NB4 (cell line): ENCODE measurements around the gene MACROD2.

Source experiments
- DNase-seq: peaks from one replicate; pipeline ENCODE4 v3.0.0; 2010; ENCODE audit warnings: low read depth
- H3K4me3 ChIP-seq: one replicate; pipeline ENCODE4 v1.5.1; 2011; ENCODE audit warnings: mild to moderate bottlenecking, low read depth, low read length, moderate library complexity
- MYC ChIP-seq: IDR thresholded peaks from 2 replicates; pipeline ENCODE4 v1.6.1; 2011; ENCODE audit warnings: low read depth, low read length
- POLR2A ChIP-seq: IDR thresholded peaks from 2 replicates; pipeline ENCODE4 v1.6.1; 2011; ENCODE audit warnings: mild to moderate bottlenecking; ENCODE audit not compliant: insufficient read length; ENCODE audit errors: extremely low read depth
- TF ChIP-seq, protein P1 (sequence below): IDR thresholded peaks from one replicate; pipeline ENCODE4 v1.5.1; 2012; ENCODE audit warnings: low read depth, low read length
- TF ChIP-seq, protein P2 (sequence below): IDR thresholded peaks from 2 replicates; pipeline ENCODE4 v1.6.1; 2011; ENCODE audit warnings: low read depth, low read length

MACROD2 gene

DNA sequence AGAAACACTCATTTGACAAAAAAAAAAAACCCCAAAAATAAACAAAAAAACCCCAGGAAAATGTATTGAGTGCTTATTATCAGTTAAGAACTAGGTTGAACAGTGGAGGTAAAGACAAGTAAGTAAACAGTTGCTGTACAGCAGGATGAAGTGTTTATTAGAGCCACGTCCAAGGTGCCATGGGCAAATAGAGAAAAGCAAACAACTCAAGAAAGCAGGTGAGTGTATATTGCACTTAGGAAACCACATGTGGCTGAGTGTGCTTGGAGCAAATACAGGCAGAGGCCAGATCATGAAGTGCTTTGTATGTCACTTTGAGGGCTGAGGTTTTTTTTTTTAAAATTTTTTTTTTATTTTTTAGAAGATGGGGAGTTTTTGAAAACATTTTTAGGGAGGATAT is 98.3 kb downstream of the MACROD2 start:
- TF ChIP-seq, protein P1, sequence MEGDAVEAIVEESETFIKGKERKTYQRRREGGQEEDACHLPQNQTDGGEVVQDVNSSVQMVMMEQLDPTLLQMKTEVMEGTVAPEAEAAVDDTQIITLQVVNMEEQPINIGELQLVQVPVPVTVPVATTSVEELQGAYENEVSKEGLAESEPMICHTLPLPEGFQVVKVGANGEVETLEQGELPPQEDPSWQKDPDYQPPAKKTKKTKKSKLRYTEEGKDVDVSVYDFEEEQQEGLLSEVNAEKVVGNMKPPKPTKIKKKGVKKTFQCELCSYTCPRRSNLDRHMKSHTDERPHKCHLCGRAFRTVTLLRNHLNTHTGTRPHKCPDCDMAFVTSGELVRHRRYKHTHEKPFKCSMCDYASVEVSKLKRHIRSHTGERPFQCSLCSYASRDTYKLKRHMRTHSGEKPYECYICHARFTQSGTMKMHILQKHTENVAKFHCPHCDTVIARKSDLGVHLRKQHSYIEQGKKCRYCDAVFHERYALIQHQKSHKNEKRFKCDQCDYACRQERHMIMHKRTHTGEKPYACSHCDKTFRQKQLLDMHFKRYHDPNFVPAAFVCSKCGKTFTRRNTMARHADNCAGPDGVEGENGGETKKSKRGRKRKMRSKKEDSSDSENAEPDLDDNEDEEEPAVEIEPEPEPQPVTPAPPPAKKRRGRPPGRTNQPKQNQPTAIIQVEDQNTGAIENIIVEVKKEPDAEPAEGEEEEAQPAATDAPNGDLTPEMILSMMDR = no peak
- TF ChIP-seq POLR2A (no peak), MYC (no peak)
- TF ChIP-seq, protein P2, sequence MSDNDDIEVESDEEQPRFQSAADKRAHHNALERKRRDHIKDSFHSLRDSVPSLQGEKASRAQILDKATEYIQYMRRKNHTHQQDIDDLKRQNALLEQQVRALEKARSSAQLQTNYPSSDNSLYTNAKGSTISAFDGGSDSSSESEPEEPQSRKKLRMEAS = no peak
- DNase-seq = no peak
- H3K4me3 ChIP-seq = no peak overlapping the region

DNA sequence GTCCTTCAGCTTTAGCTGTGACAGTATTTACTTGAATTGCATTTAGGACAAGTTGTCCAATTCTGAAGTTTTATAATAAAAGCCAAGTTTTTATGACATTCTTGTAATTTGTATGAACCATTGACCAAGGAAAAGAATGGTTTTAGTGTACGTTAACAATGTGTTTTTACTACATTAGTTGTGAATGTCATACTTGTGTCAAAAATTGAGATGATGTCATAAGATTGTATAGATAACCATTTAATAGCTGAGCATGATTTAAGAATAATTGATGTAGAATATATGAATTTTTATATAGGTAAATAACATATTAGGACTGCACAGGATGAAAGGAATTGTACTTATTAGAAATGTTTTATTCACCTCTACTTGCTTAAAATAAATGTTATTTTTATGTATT is 102.9 kb downstream of the MACROD2 start:
- H3K4me3 ChIP-seq = no peak overlapping the region
- no peak for DNase-seq
- TF ChIP-seq, protein P2 = no peak
- no peak for TF ChIP-seq MYC
- TF ChIP-seq, protein P1 = no peak
- no peak for TF ChIP-seq POLR2A

DNA sequence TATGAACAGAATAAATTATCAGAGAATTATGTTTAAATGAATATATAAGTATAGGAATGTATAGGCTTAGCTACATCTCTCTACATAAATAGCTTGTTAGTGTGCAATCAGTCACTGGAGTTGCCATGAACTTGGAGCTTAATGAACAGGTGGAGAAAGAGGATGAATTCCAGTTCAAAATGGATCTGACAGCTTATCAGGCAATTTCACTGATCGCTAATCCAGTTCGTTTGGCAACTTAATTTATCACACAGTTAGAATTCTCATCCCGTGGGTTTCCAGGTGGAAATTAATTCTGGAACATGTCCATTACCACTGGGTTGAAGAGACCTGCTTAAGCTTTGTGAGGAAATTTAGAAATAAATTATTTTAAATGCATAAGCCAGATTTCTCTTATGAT is 118.1 kb downstream of the MACROD2 start:
- no peak overlapping the region for H3K4me3 ChIP-seq
- TF ChIP-seq POLR2A = no peak
- TF ChIP-seq, protein P2 = no peak
- no peak for DNase-seq

DNA sequence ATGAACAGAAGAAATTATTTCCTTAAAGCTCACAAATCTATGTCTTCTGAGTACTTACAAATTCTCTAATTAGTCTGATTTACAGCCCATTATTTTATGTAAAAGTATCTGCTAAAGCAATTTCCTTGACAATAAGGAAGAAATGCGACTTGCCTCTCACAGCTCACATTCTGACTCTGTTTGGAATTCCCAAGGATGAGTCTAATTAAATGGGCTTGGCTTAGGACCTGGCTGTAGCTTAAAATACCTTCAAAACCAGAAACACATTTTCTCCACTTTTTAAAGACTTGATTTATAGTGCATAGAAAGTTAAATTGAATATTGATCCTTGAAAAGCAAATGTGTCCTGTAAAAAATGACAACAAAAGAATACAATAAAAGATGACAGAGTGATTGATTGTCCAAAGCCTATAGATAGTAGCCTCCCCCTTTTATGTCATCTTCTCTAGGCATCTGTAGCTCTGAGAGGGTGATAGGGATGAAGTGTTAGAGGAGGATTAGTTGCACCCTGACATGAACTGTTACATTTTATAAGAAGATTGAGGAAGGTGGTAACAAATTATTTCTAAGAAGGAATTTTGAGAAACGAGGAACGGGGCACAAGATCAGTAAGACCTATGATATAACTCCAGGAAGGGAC is 118.9 kb downstream of the MACROD2 start:
- DNase-seq = no peak
- H3K4me3 ChIP-seq = no peak overlapping the region
- TF ChIP-seq POLR2A = no peak
- TF ChIP-seq, protein P1 = no peak
- TF ChIP-seq, protein P2 = no peak
- TF ChIP-seq MYC = no peak

DNA sequence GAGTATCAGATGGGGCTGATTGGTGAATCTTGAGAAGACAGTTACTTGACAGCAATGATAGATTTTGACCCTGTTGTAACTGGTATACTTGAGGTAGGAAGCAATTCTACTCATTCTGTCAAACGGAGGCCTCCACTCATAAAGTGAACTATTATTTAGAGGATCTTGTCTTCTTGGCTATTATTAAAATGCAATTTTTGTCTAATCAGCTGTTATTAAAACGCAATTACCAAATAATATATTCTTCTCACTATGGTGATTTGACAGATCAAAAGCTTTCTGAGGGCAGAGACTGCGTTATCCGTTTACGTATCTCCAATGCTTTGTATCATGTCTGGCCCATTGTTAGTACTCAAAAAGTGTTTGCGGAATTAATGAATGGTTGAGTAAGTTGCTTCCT is 120.7 kb downstream of the MACROD2 start:
- no peak for TF ChIP-seq POLR2A
- TF ChIP-seq, protein P1 = no peak
- TF ChIP-seq, protein P2 = no peak
- no peak for TF ChIP-seq MYC
- no peak overlapping the region for H3K4me3 ChIP-seq
- DNase-seq = no peak

DNA sequence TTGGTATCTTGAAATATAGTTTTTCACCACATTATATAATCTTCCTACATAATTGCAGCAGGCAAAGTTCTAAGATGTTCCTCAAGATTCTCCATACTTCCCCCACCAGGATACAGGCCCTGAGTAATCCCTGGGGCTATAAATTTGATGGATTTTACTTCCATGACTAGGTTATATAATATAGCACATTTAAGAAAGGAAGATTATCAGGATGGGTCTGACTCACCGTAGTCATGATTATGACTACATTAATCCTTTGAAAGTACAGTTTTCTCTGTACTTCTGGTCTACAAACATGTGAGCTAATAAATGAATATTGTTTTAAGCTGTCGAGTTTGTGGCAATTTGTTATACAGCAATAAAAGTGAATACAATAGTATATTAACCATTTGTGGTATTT is 122.5 kb downstream of the MACROD2 start:
- TF ChIP-seq, protein P1 = no peak
- no peak for TF ChIP-seq MYC
- no peak for TF ChIP-seq POLR2A
- TF ChIP-seq, protein P2 = no peak
- no peak overlapping the region for H3K4me3 ChIP-seq
- DNase-seq = no peak
